HG02943 (cell line): ENCODE measurements around the gene KIF12.

ENCODE experiments used
- ATAC-seq: cut with Tn5 transposase; IDR thresholded peaks from one replicate; pipeline ENCODE4 v1.9.1; 2021; ENCODE audit warnings: mild to moderate bottlenecking, low read depth, moderate library complexity; ENCODE audit not compliant: unreplicated experiment

Gene KIF12

GRCh38 chr9:114108016-114108833 is 9.1 kb upstream of the KIF12 start:
- ATAC-seq = no peak

DNA sequence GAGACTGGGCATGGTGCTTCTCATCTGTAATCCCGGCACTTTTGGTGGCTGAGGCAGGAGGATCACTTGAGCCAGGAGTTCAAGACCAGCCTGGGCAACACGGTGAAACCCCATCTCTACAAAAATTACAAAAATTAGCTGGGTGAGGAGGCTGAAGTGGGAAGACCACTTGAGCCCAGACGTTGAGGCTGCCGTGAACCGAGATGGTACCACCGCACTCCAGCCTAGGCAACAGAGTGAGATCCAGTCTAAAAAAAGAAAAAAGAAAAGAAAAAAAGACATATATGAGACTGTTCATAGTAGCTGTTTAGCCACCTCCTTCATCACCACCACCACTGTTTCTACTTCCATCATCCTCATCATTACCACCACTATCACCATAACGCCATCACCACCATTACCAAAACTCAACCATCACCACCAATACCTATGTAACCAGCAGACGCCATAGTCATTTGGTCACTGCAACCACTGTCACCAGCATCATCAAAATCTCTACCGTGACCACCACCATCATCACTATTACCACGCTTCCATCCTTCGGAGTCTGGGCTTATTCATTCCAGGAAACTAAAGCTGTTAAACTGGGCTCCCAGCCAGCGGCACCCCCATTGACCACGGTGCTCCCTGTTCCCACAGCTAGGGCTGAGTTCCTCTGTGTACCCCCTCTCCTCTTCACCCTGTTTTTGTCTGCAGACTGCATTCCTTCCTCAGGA is 8.4 kb upstream of the KIF12 start:
- ATAC-seq = no peak

DNA sequence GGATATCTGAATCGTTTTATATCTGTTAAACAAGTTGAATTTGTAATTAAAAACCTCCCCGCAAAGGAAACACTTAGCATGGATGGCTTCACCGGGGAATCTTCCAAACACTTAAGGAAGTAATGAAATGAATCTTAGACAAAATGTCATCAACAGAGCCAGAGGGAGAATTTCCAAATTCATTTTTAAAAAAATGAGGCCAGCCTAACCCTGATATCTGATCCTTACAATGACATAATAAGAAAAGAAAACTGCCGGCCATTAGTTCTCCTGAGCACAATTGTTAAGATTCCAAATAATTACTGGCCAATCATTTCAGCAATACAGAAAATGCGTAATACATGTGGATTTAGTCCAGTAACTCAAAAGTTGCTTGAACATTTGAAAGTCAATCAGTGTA is 6.1 kb upstream of the KIF12 start:
- ATAC-seq = no peak

DNA sequence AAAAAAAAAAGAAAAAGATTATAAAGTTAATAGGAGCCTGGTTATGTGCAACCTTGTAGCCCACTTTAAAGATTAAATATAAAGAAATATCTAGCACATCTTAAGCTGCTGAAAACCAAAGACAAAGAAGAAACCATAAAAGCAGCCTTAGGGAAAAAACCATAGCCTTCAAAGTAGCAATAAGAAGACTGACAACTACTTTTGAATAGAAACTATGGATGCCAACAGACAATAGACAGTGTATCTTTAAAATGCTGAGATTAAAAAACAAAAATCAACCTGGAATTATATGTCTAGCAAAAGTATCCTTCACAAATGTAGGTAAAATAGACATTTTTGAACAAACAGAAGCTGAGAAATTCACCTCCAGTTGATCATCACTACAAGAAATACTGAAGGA is 3.4 kb upstream of the KIF12 start:
- no peak for ATAC-seq

DNA sequence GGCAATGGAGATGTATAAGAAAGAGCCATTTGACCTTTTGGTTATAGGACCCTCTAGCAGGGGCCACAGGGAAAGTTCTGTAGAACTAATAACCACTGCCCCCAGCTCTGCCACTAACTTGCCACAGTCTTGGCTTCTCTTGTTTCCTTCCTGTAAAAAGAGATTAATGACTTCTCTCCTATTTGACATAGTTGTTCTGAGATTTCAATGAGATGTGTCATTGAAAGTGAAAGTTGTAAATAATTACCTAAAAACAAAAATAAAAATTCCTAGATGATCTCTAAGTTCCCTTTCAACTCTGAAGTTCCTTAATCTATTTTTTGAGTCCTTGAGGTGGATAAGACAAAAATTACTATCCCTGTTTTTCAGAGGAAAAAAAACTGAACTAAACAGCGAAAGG is 1.4 kb upstream of the KIF12 start:
- no peak for ATAC-seq

- no peak for ATAC-seq
These were observed 678 bp upstream of the KIF12 start for GRCh38 chr9:114099669-114100270.

DNA sequence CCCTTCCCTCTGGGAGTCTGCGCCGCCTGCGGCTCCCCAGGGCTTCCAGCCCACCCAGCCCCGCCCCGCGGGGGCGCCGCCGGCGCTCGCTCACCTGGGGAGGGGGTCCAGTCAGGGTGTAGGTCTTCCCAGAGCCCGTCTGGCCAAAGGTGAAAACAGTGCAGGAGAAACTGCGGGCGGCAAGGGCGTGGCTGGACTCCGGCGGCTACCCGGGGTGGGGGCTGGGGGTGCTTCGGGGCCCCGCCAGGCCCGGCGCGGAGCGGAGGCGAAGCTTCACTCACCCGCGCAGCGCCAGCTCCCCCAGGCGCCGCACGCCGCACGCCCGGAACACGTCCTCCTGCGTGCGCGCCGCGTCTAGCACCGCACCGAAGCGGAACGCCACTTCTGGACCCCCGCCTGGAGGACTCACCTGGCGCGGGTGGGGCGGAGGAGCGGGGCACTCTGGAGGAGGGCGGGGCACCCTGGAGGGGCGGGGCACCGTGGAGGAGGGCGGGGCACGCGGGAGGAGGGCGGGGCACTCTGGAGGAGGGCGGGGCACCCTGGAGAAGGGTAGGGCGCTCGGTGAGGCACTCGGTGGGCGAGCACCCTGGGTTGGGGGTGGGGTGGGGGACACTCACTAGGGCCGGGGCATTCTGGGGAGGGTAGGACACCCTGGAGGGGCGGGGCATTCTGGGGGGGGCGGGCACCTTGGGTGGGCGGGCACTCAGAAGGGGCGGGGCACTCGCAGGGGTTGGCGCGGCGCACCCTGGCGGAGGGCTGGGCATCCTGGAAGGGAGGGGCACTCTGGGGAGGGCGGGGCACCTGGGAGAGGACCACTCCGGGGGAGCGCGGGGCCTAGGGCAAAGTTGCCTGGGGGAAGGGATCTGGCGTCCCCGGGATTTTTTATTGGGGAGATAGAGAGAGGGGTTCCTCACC is 814 bp downstream of the KIF12 start:
- no peak for ATAC-seq

GRCh38 chr9:114097613-114098020 is 1.5 kb downstream of the KIF12 start:
- no peak for ATAC-seq

GRCh38 chr9:114096866-114097612 is 2.1 kb downstream of the KIF12 start:
- ATAC-seq = no peak

GRCh38 chr9:114096041-114096511 is 3.0 kb downstream of the KIF12 start:
- ATAC-seq = no peak

- ATAC-seq = no peak
These were observed 4.1 kb downstream of the KIF12 start for GRCh38 chr9:114094971-114095370.

GRCh38 chr9:114093761-114094505 is 5.2 kb downstream of the KIF12 start:
- no peak for ATAC-seq

- no peak for ATAC-seq
These were observed 6.0 kb downstream of the KIF12 start for GRCh38 chr9:114093031-114093471.

- ATAC-seq = no peak
These were observed 6.8 kb downstream of the KIF12 start for GRCh38 chr9:114092336-114092735.

GRCh38 chr9:114091711-114092110 is 7.4 kb downstream of the KIF12 start:
- ATAC-seq = no peak

DNA sequence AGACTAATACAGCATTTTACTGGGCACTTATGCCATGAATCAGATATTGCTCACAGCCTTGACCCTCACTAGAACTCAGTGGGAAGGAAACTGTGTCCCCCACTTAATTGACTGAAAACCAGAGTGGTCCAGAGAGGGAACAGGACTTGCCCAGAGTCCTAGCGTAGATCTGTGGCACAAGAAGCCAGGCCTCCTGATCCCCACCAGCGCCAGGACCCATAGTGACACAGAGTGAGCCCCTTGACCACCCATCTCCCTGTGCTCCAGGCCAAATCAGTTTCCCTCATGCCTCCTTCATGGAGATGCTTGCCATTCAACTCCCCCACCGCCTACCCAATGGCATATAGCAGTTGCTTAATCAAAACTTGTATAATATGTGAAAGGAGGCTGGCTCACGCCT is 8.3 kb downstream of the KIF12 start:
- no peak for ATAC-seq

DNA sequence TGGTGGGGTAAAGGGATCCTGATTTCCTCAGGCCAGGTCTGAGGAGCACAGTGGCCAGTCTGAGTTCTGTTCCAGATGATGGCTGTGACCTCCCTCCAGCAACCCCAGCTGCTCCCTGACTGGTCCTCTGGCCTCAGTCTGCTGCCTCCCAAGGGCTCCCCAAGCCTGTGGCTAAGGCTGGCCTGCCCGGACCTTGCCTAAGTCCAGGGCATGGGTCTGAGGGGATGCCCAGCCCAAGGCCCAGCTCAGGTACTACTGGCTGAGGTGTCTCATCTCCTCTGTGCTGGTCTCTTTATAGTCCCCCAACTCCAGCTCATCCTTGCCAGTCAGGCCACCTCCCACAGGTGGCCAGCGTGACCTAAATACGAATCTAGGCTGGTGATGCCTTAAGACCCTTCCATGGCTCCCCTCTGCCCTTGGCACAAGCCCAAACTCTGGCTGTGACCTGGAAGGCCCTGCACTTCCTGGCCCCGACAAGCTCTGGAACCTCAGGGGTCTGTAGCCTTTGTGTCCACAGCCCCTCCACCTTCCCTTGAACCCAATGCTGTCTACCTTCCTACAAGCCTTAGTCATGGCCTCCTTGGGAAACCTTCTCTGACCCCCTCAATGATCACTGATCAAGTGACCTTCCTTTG is 9.8 kb downstream of the KIF12 start:
- no peak for ATAC-seq

- ATAC-seq = no peak
These were observed 10.4 kb downstream of the KIF12 start for GRCh38 chr9:114088571-114089170.
